Trophoblast cell (in vitro differentiated cells and primary cell): ENCODE results near the gene PAM.
A peak's percentile ranks its signal among the peaks of the same experiment; 100 is the strongest.

ENCODE experiments used
- DNase-seq, 2 donors: peaks; one replicate each; pipeline ENCODE4 v3.0.0-alpha.2; 2016
- H2AFZ ChIP-seq: 2 replicates; pipeline ENCODE4 v1.6.1; 2013; ENCODE audit warnings: low read length, moderate library complexity, mild to moderate bottlenecking; ENCODE audit not compliant: insufficient read depth, poor library complexity
- H2AK5ac ChIP-seq: 2 replicates; pipeline ENCODE4 v1.6.1; 2013; ENCODE audit warnings: mild to moderate bottlenecking, low read length
- H2BK120ac ChIP-seq: 2 replicates; pipeline ENCODE4 v1.6.1; 2013; ENCODE audit warnings: low read length, mild to moderate bottlenecking, moderate library complexity; ENCODE audit not compliant: insufficient read depth, poor library complexity
- H2BK12ac ChIP-seq: 2 replicates; pipeline ENCODE4 v1.6.1; 2013; ENCODE audit warnings: mild to moderate bottlenecking, low read length, moderate library complexity
- H2BK5ac ChIP-seq: 2 replicates; pipeline ENCODE4 v1.6.1; 2013; ENCODE audit warnings: low read length, low read depth, moderate library complexity, mild to moderate bottlenecking; ENCODE audit not compliant: poor library complexity
- H3K14ac ChIP-seq: 2 replicates; pipeline ENCODE4 v1.6.1; 2013; ENCODE audit warnings: mild to moderate bottlenecking, low read length
- H3K18ac ChIP-seq: 2 replicates; pipeline ENCODE4 v1.6.1; 2013; ENCODE audit warnings: mild to moderate bottlenecking, low read length
- H3K23ac ChIP-seq: 2 replicates; pipeline ENCODE4 v1.6.1; 2013; ENCODE audit warnings: low read length
- H3K27ac ChIP-seq: 2 replicates; pipeline ENCODE4 v1.5.1; 2013; ENCODE audit warnings: low read depth, mild to moderate bottlenecking, inconsistent platforms, low read length, moderate library complexity
- H3K27me3 ChIP-seq: 2 replicates; pipeline ENCODE4 v1.6.1; 2013; ENCODE audit warnings: inconsistent platforms, mild to moderate bottlenecking, low read length, moderate library complexity; ENCODE audit not compliant: insufficient read depth
- H3K36me3 ChIP-seq, 2 experiments: 1 replicate in 1 of 2; 2 replicates in 1 of 2; pipeline ENCODE4 v1.6.1; 2013; ENCODE audit warnings: low read length in 2 of 2, mild to moderate bottlenecking in 2 of 2, moderate library complexity in 1 of 2; ENCODE audit not compliant: insufficient read depth in 2 of 2, control insufficient read depth in 1 of 2
- H3K4ac ChIP-seq: 2 replicates; pipeline ENCODE4 v1.6.1; 2013; ENCODE audit warnings: low read depth, mild to moderate bottlenecking, low read length, moderate library complexity
- H3K4me1 ChIP-seq, 2 experiments: 1 replicate in 1 of 2; 2 replicates in 1 of 2; pipeline ENCODE4 v1.6.1; 2013; ENCODE audit warnings: low read length in 2 of 2, mild to moderate bottlenecking in 2 of 2, moderate library complexity in 1 of 2; ENCODE audit not compliant: insufficient read depth in 2 of 2, control insufficient read depth in 1 of 2
- H3K4me2 ChIP-seq: 2 replicates; pipeline ENCODE4 v1.6.1; 2013; ENCODE audit warnings: inconsistent platforms, mild to moderate bottlenecking, low read length, moderate library complexity
- H3K4me3 ChIP-seq: 2 replicates; pipeline ENCODE4 v1.5.1; 2013; ENCODE audit warnings: mild to moderate bottlenecking, low read depth, low read length, inconsistent platforms
- H3K79me1 ChIP-seq: one replicate; pipeline ENCODE4 v1.6.1; 2013; ENCODE audit warnings: low read length
- H3K79me2 ChIP-seq: 2 replicates; pipeline ENCODE4 v1.6.1; 2013; ENCODE audit warnings: low read length, mild to moderate bottlenecking; ENCODE audit not compliant: control insufficient read depth, insufficient read depth, poor library complexity
- H3K9ac ChIP-seq: 2 replicates; pipeline ENCODE4 v1.6.1; 2013; ENCODE audit warnings: mild to moderate bottlenecking, low read length
- H3K9me3 ChIP-seq: 2 replicates; pipeline ENCODE4 v1.6.1; 2013; ENCODE audit warnings: low read depth, mild to moderate bottlenecking, control low read depth, inconsistent platforms, low read length; ENCODE audit not compliant: insufficient read depth
- H4K12ac ChIP-seq: 2 replicates; pipeline ENCODE4 v1.6.1; 2013; ENCODE audit warnings: low read depth, mild to moderate bottlenecking, low read length, moderate library complexity
- H4K8ac ChIP-seq: 2 replicates; pipeline ENCODE4 v1.6.1; 2013; ENCODE audit warnings: low read depth, mild to moderate bottlenecking, low read length, moderate library complexity
- H4K91ac ChIP-seq: one replicate; pipeline ENCODE4 v1.6.1; 2013; ENCODE audit warnings: low read depth, mild to moderate bottlenecking, low read length, moderate library complexity
- WGBS: extraction: QIAGEN DNeasy Blood & Tissue Kit; methylation state at CpG from one replicate; pipeline ENCODE4 v1.1.7; 2013; ENCODE audit warnings: missing lambda C conversion rate; ENCODE audit not compliant: insufficient read length, insufficient coverage; ENCODE audit errors: extremely low coverage; 5-methylcytosine and 5-hydroxymethylcytosine counted together

PAM gene

DNA sequence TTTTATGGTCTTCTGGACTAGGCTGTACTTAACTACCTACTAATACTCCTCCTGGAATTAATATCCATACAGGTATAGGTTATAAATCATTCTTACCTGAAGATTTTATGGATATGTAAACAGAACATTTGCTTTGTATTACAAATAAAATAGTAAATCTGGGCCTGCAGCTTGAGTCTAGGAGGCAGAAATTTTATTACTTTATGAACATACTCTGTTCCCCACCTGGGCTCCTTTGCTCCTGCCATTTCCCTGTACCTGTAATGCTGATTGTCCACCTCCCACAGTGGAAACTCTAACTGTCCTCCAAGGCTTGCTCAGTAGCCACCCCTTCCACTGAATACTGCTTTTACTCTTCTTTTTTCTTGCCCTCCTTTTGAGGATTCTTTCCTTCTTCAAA lies 108.0 kb downstream of the PAM start:
- Histone ChIP-seq H3K36me3 (peaks cover 0 to 1% of the 10 kb centered on the region in 2 experiments), H4K8ac (no peak overlapping the region), H3K79me1 (peaks cover 7% of the 10 kb centered on the region), H2AFZ (no peak overlapping the region), H3K27me3 (no peaks in the 10 kb centered on the region), H3K4me1 (no peaks in the 10 kb centered on the region), H3K14ac (no peak overlapping the region), H3K9ac (no peak overlapping the region), H3K4me2 (no peak overlapping the region), H4K12ac (no peak overlapping the region), H3K9me3 (no peaks in the 10 kb centered on the region), H2BK12ac (no peak overlapping the region), H3K18ac (no peak overlapping the region), H2BK120ac (no peak overlapping the region), H3K4me3 (no peak overlapping the region), H2BK5ac (no peak overlapping the region), H3K23ac (no peak overlapping the region), H3K4ac (no peak overlapping the region), H4K91ac (no peak overlapping the region), H3K27ac (no peak overlapping the region), H3K79me2 (peaks cover 5% of the 10 kb centered on the region), H2AK5ac (no peak overlapping the region)
- DNase-seq: no peak

DNA sequence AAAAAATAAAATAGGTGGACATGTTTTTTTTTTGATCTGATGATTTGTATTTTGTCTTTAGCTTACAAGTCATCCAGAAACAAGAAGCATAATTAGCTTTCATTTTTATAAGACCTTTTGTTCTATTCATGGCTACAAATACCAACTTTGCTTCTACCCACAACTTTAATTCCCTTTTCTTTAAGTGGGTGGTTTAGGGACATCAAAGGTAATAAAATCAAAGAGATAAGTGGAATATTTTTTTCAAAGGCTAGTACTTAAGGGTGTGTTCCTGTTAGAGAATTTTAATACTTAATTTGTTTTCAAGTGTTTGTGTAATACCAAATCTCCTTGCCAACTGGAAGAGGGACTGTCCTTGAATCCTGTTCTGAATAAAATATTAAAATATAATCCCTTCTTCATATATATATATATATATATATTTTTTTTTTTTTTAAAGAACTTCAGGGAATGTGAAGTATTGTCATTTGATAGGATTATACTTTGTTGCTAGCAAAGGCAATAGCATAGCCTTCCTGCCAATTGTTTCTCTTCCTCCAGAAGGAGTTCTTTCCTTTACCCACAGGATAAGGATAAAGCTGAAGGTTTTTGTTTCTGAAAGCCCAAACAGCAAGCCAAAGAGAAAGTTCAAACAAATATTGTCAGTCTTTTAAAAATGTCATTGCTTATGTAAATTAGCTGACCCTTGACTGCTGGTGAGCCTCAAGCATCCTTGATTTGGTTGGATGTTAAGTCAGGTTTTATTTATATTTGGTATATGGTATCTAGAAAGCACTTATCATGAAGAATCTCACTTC lies 108.9 kb downstream of the PAM start:
- DNase-seq: no peak
- H3K9ac ChIP-seq: no peak overlapping the region
- no peak overlapping the region for H2AK5ac ChIP-seq
- no peak overlapping the region for H3K18ac ChIP-seq
- no peak overlapping the region for H4K12ac ChIP-seq
- H2BK120ac ChIP-seq: no peak overlapping the region
- H3K23ac ChIP-seq: no peak overlapping the region
- no peaks in the 10 kb centered on the region for H3K27me3 ChIP-seq
- peaks cover 7% of the 10 kb centered on the region for H3K79me1 ChIP-seq
- peaks cover 0 to 1% of the 10 kb centered on the region in 2 experiments for H3K36me3 ChIP-seq
- no peak overlapping the region for H3K4me2 ChIP-seq
- no peak overlapping the region for H3K4ac ChIP-seq
- peaks cover 5% of the 10 kb centered on the region for H3K79me2 ChIP-seq
- H3K4me3 ChIP-seq: no peak overlapping the region
- no peak overlapping the region for H4K91ac ChIP-seq
- H2BK12ac ChIP-seq: no peak overlapping the region
- no peak overlapping the region for H3K14ac ChIP-seq
- no peak overlapping the region for H3K27ac ChIP-seq
- no peaks in the 10 kb centered on the region for H3K4me1 ChIP-seq
- no peaks in the 10 kb centered on the region for H3K9me3 ChIP-seq
- no peak overlapping the region for H2BK5ac ChIP-seq
- H2AFZ ChIP-seq: no peak overlapping the region
- H4K8ac ChIP-seq: no peak overlapping the region

DNA sequence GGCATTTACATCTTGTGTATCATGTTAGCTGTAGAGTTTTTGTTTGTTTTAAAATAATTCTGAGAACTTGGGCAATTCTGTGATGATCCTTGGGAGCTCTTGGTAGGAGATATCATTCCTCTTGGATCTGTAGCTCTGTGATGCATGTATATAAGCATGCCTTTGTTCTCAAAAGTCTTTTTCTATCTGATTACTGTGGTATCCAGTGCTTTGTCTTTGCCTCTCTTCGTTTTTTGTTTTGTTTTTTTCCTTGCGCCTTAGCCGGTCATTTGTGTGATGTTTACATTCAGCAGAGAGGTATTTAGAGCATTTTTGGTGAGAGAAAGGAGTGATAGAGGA lies 110.0 kb downstream of the PAM start:
- no peak overlapping the region for H2BK5ac ChIP-seq
- peaks cover 5% of the 10 kb centered on the region for H3K79me2 ChIP-seq
- H3K9ac ChIP-seq: no peak overlapping the region
- no peaks in the 10 kb centered on the region for H3K27me3 ChIP-seq
- no peak overlapping the region for H2AFZ ChIP-seq
- H2BK120ac ChIP-seq: no peak overlapping the region
- H2BK12ac ChIP-seq: no peak overlapping the region
- peaks cover 0 to 1% of the 10 kb centered on the region in 2 experiments for H3K36me3 ChIP-seq
- H3K4me1 ChIP-seq: no peaks in the 10 kb centered on the region
- no peak overlapping the region for H3K14ac ChIP-seq
- no peak overlapping the region for H3K4ac ChIP-seq
- H3K4me3 ChIP-seq: no peak overlapping the region
- no peak overlapping the region for H2AK5ac ChIP-seq
- H3K18ac ChIP-seq: no peak overlapping the region
- peaks cover 7% of the 10 kb centered on the region for H3K79me1 ChIP-seq
- peak overlapping the region; percentile 94 for H4K8ac ChIP-seq
- H4K12ac ChIP-seq: no peak overlapping the region
- no peak overlapping the region for H3K23ac ChIP-seq
- no peak overlapping the region for H4K91ac ChIP-seq
- peak overlapping the region; percentile 96 for H3K4me2 ChIP-seq
- peak overlapping the region; percentile 42 for H3K27ac ChIP-seq
- H3K9me3 ChIP-seq: no peaks in the 10 kb centered on the region
- peak; percentile 18 to 75 for DNase-seq
- WGBS: no CpG with 5 or more reads among the region's 3 CpGs

DNA sequence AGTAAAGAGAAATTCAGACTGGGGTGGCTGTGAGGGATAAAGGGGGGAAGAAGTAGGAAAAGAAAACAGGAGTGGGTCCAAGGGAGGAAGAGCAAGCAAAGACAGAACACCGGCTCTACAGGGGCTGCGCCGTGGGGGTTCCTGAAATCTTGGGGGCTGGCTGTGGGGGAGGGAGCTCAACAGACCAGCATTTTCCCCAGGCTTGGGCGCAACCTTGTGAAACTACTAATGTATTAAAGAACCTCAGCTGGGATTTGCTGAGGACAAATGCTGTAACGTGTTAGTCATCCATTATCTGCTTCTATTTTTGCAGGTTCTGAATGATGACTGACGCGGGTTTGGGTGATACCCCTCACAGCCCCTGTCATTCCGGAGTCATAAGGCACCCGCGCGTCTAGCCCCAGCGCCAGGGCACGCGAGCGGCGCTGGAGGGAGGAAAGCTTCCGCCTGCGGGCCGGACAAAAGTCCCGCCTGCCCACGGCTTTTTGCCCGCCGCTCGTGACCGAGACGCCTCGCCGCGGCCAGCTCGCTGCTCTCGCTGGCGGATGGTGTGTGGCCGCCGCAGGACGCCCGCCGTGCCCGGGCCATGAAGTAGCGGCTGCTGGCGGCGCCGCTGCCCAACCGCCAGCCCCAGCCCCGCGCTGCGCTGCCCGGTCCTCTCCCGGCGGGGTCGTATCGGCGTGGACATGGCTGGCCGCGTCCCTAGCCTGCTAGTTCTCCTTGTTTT lies 110.6 kb downstream of the PAM start:
- Histone ChIP-seq H3K4ac (peak overlapping the region; percentile 79), H2BK120ac (peak overlapping the region; percentile 97), H3K27ac (peak overlapping the region; percentile 59), H3K4me2 (peak overlapping the region; percentile 96), H2BK5ac (peak overlapping the region; percentile 84), H3K79me1 (peaks cover 7% of the 10 kb centered on the region), H3K23ac (no peak overlapping the region), H3K18ac (peak overlapping the region; percentile 98), H4K91ac (peak overlapping the region; percentile 83), H2BK12ac (peak overlapping the region; percentile 87), H3K14ac (peak overlapping the region; percentile 93), H4K8ac (peak overlapping the region; percentile 94), H3K9ac (peak overlapping the region; percentile 73), H2AFZ (peak overlapping the region; percentile 98), H3K4me3 (peak overlapping the region; percentile 82), H3K79me2 (peaks cover 5% of the 10 kb centered on the region), H2AK5ac (no peak overlapping the region), H4K12ac (peak overlapping the region; percentile 70), H3K27me3 (no peaks in the 10 kb centered on the region), H3K9me3 (no peaks in the 10 kb centered on the region), H3K4me1 (no peaks in the 10 kb centered on the region), H3K36me3 (peaks cover 0 to 1% of the 10 kb centered on the region in 2 experiments)
- WGBS: no CpG with 5 or more reads among the region's 54 CpGs
- peak; percentile 82 to 87 for DNase-seq
